B cell (primary cell): ENCODE measurements around the gene SEC14L1. TPM values are rescaled to one million over a fixed set of nuclear protein-coding genes. Genes with fewer than 3 reads are reported as not detected.

Experiments used
- ATAC-seq: fragments of 200-7000 bp; cut with Tn5 transposase; one replicate; pipeline ENCODE4 v1.10.0; 2021; ENCODE audit warnings: low read depth, mild to moderate bottlenecking, moderate number of reproducible peaks, moderate library complexity
- CTCF ChIA-PET: fragments of 350-600 bp; sonication (Branson Sonifier 250); formaldehyde crosslinking; loops from one replicate; lab custom pipeline; 2021; ENCODE audit warnings: antibody characterized with exemption, inconsistent platforms; lab: Charles Lee
- POLR2A ChIA-PET: fragments of 350-600 bp; sonication (Branson Sonifier 250); formaldehyde crosslinking; loops from one replicate; lab custom pipeline; 2021; ENCODE audit warnings: antibody characterized with exemption; lab: Charles Lee
- DNase-seq: peaks from one replicate; pipeline ENCODE4 v3.0.0; 2013
- H2AFZ ChIP-seq: 2 replicates; pipeline ENCODE4 v1.6.1; 2012; ENCODE audit warnings: mild to moderate bottlenecking, low read depth, low read length; ENCODE audit not compliant: insufficient read depth, poor library complexity, severe bottlenecking
- H3K27ac ChIP-seq, 2 donors: 1 replicate in 1 of 2; 2 replicates in 1 of 2; pipeline ENCODE4 v1.5.1; 2012 to 2013; ENCODE audit warnings: low read length in 2 of 2, mild to moderate bottlenecking in 2 of 2, moderate library complexity in 1 of 2
- H3K27me3 ChIP-seq, 4 experiments: fragments of 200-600 bp in 1 of 4; sonication (generic) in 1 of 4; replicated peaks in 1 of 4; 1 replicate in 2 of 4; 2 replicates in 2 of 4; pipeline versions ENCODE4 v1.6.1 to v1.7.0; 2013 to 2016; ENCODE audit warnings: low read length in 3 of 4, mild to moderate bottlenecking in 2 of 4, mixed read lengths in 1 of 4, moderate library complexity in 1 of 4; ENCODE audit not compliant: insufficient read depth in 4 of 4, control insufficient read depth in 3 of 4; ENCODE audit errors: control extremely low read depth in 1 of 4
- H3K36me3 ChIP-seq, 2 experiments: replicated peaks in 1 of 2; 1 replicate in 1 of 2; 2 replicates in 1 of 2; pipeline versions ENCODE4 v1.6.1 to v1.7.1; 2013; ENCODE audit warnings: low read length in 1 of 2; ENCODE audit not compliant: insufficient read depth in 2 of 2, control insufficient read depth in 1 of 2; ENCODE audit errors: control extremely low read depth in 1 of 2, extremely low read depth in 1 of 2
- H3K4me1 ChIP-seq, 2 donors: fragments of 200-600 bp in 1 of 2; sonication (generic) in 1 of 2; 1 replicate in 1 of 2; 2 replicates in 1 of 2; pipeline versions ENCODE4 v1.5.1 to v1.6.1; 2013 to 2017; ENCODE audit warnings: low read length in 2 of 2; ENCODE audit not compliant: control insufficient read depth in 2 of 2, insufficient read depth in 2 of 2
- H3K4me2 ChIP-seq: replicated peaks from 2 replicates; pipeline ENCODE3; 2012; ENCODE audit warnings: mild to moderate bottlenecking, low read depth, low read length; ENCODE audit not compliant: poor library complexity, severe bottlenecking
- H3K4me3 ChIP-seq, 5 experiments: fragments of 200-600 bp in 1 of 5; sonication (generic) in 1 of 5; 1 replicate in 3 of 5; 2 replicates in 2 of 5; pipeline versions ENCODE4 v1.5.1 to v1.7.0; 2011 to 2016; ENCODE audit warnings: low read length in 4 of 5, mild to moderate bottlenecking in 4 of 5, low read depth in 2 of 5, control low read depth in 1 of 5, moderate library complexity in 1 of 5; ENCODE audit not compliant: insufficient read depth in 1 of 5; ENCODE audit errors: control extremely low read depth in 1 of 5, extremely low read depth in 1 of 5
- H3K79me2 ChIP-seq: fragments of 200-600 bp; sonication (generic); one replicate; pipeline ENCODE4 v1.6.0; 2016; ENCODE audit warnings: low read length; ENCODE audit not compliant: control insufficient read depth, insufficient read depth
- H3K9ac ChIP-seq: fragments of 200-600 bp; sonication (generic); 2 replicates; pipeline ENCODE4 v1.6.1; 2017; ENCODE audit warnings: mild to moderate bottlenecking, low read length, moderate library complexity
- H3K9me3 ChIP-seq, 3 donors: one replicate each; pipeline versions ENCODE4 v1.6.1 to v1.7.1; 2013; ENCODE audit warnings: low read length in 2 of 3; ENCODE audit not compliant: control insufficient read depth in 2 of 3, insufficient read depth in 1 of 3; ENCODE audit errors: control extremely low read depth in 1 of 3
- H4K20me1 ChIP-seq: 2 replicates; pipeline ENCODE4 v1.6.0; 2012; ENCODE audit warnings: mild to moderate bottlenecking, low read length; ENCODE audit not compliant: insufficient read depth, control insufficient read depth, poor library complexity, severe bottlenecking
- H3K27ac Mint-ChIP-seq: one replicate; pipeline ENCODE4 v1.8.0; 2021; ENCODE audit warnings: mixed read lengths
- H3K27me3 Mint-ChIP-seq: one replicate; pipeline ENCODE4 v1.8.0; 2021; ENCODE audit warnings: mixed read lengths
- H3K4me1 Mint-ChIP-seq: one replicate; pipeline ENCODE4 v1.8.0; 2021; ENCODE audit warnings: mixed read lengths
- H3K4me3 Mint-ChIP-seq: one replicate; pipeline ENCODE4 v1.8.0; 2021; ENCODE audit warnings: mixed read lengths
- H3K9me3 Mint-ChIP-seq: one replicate; pipeline ENCODE4 v1.8.0; 2022; ENCODE audit warnings: mixed read lengths; ENCODE audit not compliant: insufficient read depth
- CTCF ChIP-seq: fragments of 200-600 bp; IDR thresholded peaks from one replicate; pipeline ENCODE4 v1.8.0; 2022; ENCODE audit warnings: antibody characterized with exemption, mild to moderate bottlenecking
- EZH2 ChIP-seq: IDR thresholded peaks from 2 replicates; pipeline ENCODE4 v1.6.1; 2012; ENCODE audit warnings: borderline replicate concordance, low read depth, mild to moderate bottlenecking, moderate library complexity, low read length; ENCODE audit not compliant: insufficient read depth, poor library complexity, severe bottlenecking
- WGBS: methylation state at CpG from one replicate; pipeline ENCODE4 v1.1.5; 2013; ENCODE audit warnings: missing lambda C conversion rate; ENCODE audit not compliant: insufficient coverage; 5-methylcytosine and 5-hydroxymethylcytosine counted together
- intact Hi-C: fragments of 100-400 bp; cut with micrococcal nuclease; formaldehyde crosslinking; loops from one replicate; pipeline ENCODE4 v1.10.0; 2022
- polyA plus RNA-seq: library from polyadenylated mRNA; depleted of rRNA; stranded (reverse); fragments of >200 nt; gene quantifications from 2 replicates; pipeline ENCODE4 v1.2.3, GENCODE V29; 2012
- total RNA-seq, 2 donors: library from RNA; stranded (reverse); fragments of 120-200 nt in 1 of 2; gene quantifications; 1 replicate in 1 of 2; 2 replicates in 1 of 2; pipeline versions ENCODE4 v1.2.3 to v1.2.4, GENCODE V29; 2013 to 2022

SEC14L1 gene
- total and polyA plus RNA-seq, 2 donors (not counting 1 experiment from before 2014, with no cell fraction given): 37.7 to 103 TPM

GRCh38 chr17:77116371-77116860 lies 24.4 kb upstream of the SEC14L1 start:
- Mint-ChIP-seq H3K4me1 (peaks cover 7% of the 10 kb centered on the region), H3K27ac (no peak overlapping the region), H3K4me3 (no peak overlapping the region), H3K9me3 (no peaks in the 10 kb centered on the region), H3K27me3 (no peaks in the 10 kb centered on the region)
- Histone ChIP-seq H2AFZ (no peak overlapping the region), H3K27me3 (no peaks in the 10 kb centered on the region), H3K36me3 (no peaks in the 10 kb centered on the region), H3K79me2 (no peaks in the 10 kb centered on the region), H3K9me3 (no peaks in the 10 kb centered on the region), H4K20me1 (no peaks in the 10 kb centered on the region), H3K4me2 (no peak overlapping the region), H3K9ac (no peak overlapping the region), H3K4me1 (peaks cover 0 to 1% of the 10 kb centered on the region in 2 donors), H3K4me3 (no peak overlapping the region), H3K27ac (no peak overlapping the region)
- POLR2A ChIA-PET: no interaction called here
- no peak for DNase-seq
- CTCF ChIA-PET: no interaction called here
- TF ChIP-seq CTCF: no peak
- TF ChIP-seq EZH2: no peak
- no peak for ATAC-seq
- 86% methylated on average over 3 of the region's 3 CpGs for WGBS
- intact Hi-C loops: no loop called here

- ATAC-seq (no peak), DNase-seq (no peak)
- Histone ChIP-seq H4K20me1 (no peaks in the 10 kb centered on the region), H3K9me3 (no peaks in the 10 kb centered on the region), H3K4me2 (no peak overlapping the region), H3K27me3 (no peaks in the 10 kb centered on the region), H3K27ac (no peak overlapping the region), H3K36me3 (no peaks in the 10 kb centered on the region), H3K4me3 (no peak overlapping the region), H3K79me2 (no peaks in the 10 kb centered on the region), H3K9ac (no peak overlapping the region), H2AFZ (no peak overlapping the region), H3K4me1 (no peaks in the 10 kb centered on the region)
- no CpG with 5 or more reads among the region's 4 CpGs for WGBS
- Mint-ChIP-seq H3K9me3 (no peaks in the 10 kb centered on the region), H3K27me3 (no peaks in the 10 kb centered on the region), H3K4me3 (no peak overlapping the region), H3K4me1 (no peaks in the 10 kb centered on the region), H3K27ac (no peak overlapping the region)
- TF ChIP-seq EZH2 (no peak), CTCF (no peak)
- intact Hi-C loops: no loop called here
- ChIA-PET CTCF (no interaction called here), POLR2A (no interaction called here)
Observed at GRCh38 chr17:77117415-77117814, 23.4 kb upstream of the SEC14L1 start.
